SK-N-SH (cell line): ENCODE data around the gene LINS1. TPM values are rescaled to one million over a fixed set of nuclear protein-coding genes. Genes with fewer than 3 reads are reported as not detected.

Source experiments
- CTCF ChIA-PET: fragments of 300-600, 350-600 bp; formaldehyde crosslinking; extraction: SDS; loops from one replicate; lab custom pipeline; 2021; lab: Yijun Ruan, JAX
- POLR2A ChIA-PET: fragments of 350-600 bp; sonication (Branson Sonifier 250); formaldehyde crosslinking; extraction: SDS; loops from one replicate; lab custom pipeline; 2020; ENCODE audit warnings: antibody characterized with exemption, inconsistent platforms; lab: Yijun Ruan, JAX
- DNase-seq: peaks from one replicate; pipeline ENCODE4 v3.0.0; 2012
- H2AFZ ChIP-seq: fragments of 200-600 bp; sonication (generic); 2 replicates; pipeline ENCODE4 v1.8.1; 2016; ENCODE audit warnings: antibody characterized with exemption, mild to moderate bottlenecking, low read depth
- H3F3A ChIP-seq: fragments of 200-600 bp; sonication (generic); replicated peaks from 2 replicates; pipeline ENCODE3; 2016; ENCODE audit warnings: antibody characterized with exemption, mild to moderate bottlenecking; ENCODE audit not compliant: insufficient read depth
- H3K27ac ChIP-seq, 2 experiments: fragments of 200-500 bp in 1 of 2; fragments of 200-600 bp in 1 of 2; sonication (Bioruptor generic) in 1 of 2; sonication (generic), shearing (Covaris generic) in 1 of 2; 2 replicates each; pipeline versions ENCODE4 v1.5.1 to v1.6.1; 2014 to 2016; ENCODE audit warnings: low read depth in 2 of 2, inconsistent platforms in 1 of 2, low read length in 1 of 2, mild to moderate bottlenecking in 1 of 2, mixed read lengths in 1 of 2
- H3K27me3 ChIP-seq: fragments of 200-600 bp; sonication (generic), shearing (Covaris generic); 2 replicates; pipeline ENCODE4 v1.6.1; 2016; ENCODE audit warnings: mixed run types; ENCODE audit not compliant: insufficient read depth
- H3K36me3 ChIP-seq, 2 experiments: fragments of 200-500 bp in 1 of 2; fragments of 200-600 bp in 1 of 2; sonication (Bioruptor generic) in 1 of 2; sonication (generic) in 1 of 2; replicated peaks in 1 of 2; 2 replicates each; pipeline versions ENCODE3 to v1.5.1; 2014 to 2016; ENCODE audit warnings: low read length in 1 of 2, mild to moderate bottlenecking in 1 of 2; ENCODE audit not compliant: insufficient read depth in 2 of 2, control insufficient read depth in 1 of 2
- H3K4me1 ChIP-seq, 2 experiments: fragments of 200-500 bp in 1 of 2; fragments of 200-600 bp in 1 of 2; sonication (Bioruptor generic) in 1 of 2; sonication (generic), shearing (Covaris generic) in 1 of 2; 2 replicates each; pipeline versions ENCODE4 v1.5.1 to v1.6.1; 2014 to 2016; ENCODE audit warnings: low read depth in 1 of 2, low read length in 1 of 2, mixed run types in 1 of 2; ENCODE audit not compliant: insufficient read depth in 2 of 2, control insufficient read depth in 1 of 2
- H3K4me2 ChIP-seq: fragments of 200-600 bp; sonication (generic), shearing (Covaris generic); 2 replicates; pipeline ENCODE4 v1.6.1; 2017; ENCODE audit warnings: mixed run types
- H3K4me3 ChIP-seq, 2 experiments: fragments of 200-500 bp in 1 of 2; fragments of 200-600 bp in 1 of 2; sonication (Bioruptor generic) in 1 of 2; sonication (generic), shearing (Covaris generic) in 1 of 2; 2 replicates each; pipeline versions ENCODE4 v1.5.1 to v1.8.1; 2014 to 2016; ENCODE audit warnings: low read depth in 2 of 2, inconsistent platforms in 1 of 2, low read length in 1 of 2, mild to moderate bottlenecking in 1 of 2, mixed read lengths in 1 of 2, moderate library complexity in 1 of 2
- H3K79me2 ChIP-seq: fragments of 200-600 bp; sonication (generic); 2 replicates; pipeline ENCODE4 v1.8.1; 2017; ENCODE audit warnings: mild to moderate bottlenecking; ENCODE audit not compliant: insufficient read depth
- H3K9ac ChIP-seq: fragments of 200-600 bp; sonication (generic); 2 replicates; pipeline ENCODE4 v1.6.1; 2017; ENCODE audit warnings: mixed run types
- H3K9me2 ChIP-seq: fragments of 200-600 bp; sonication (generic); 2 replicates; pipeline ENCODE4 v1.6.1; 2017; ENCODE audit warnings: mixed run types
- H3K9me3 ChIP-seq: fragments of 200-600 bp; sonication (generic); 2 replicates; pipeline ENCODE4 v1.6.1; 2017; ENCODE audit warnings: mixed run types, mild to moderate bottlenecking, moderate library complexity
- H4K20me1 ChIP-seq: fragments of 200-600 bp; sonication (generic); 2 replicates; pipeline ENCODE4 v1.6.1; 2017; ENCODE audit warnings: mild to moderate bottlenecking, mixed run types; ENCODE audit not compliant: insufficient read depth
- CHD2 ChIP-seq: fragments of 150-350 bp; IDR thresholded peaks from 2 replicates; pipeline ENCODE4 v1.6.1; 2018; ENCODE audit warnings: low read length; ENCODE audit not compliant: partially characterized antibody
- EZH2phosphoT487 ChIP-seq: fragments of 200-600 bp; sonication (generic); IDR thresholded peaks from 2 replicates; pipeline ENCODE4 v1.6.1; 2017; ENCODE audit warnings: low read depth, mixed run types, mild to moderate bottlenecking, antibody characterized with exemption, moderate library complexity, borderline replicate concordance
- FOSL2 ChIP-seq: IDR thresholded peaks from 2 replicates; pipeline ENCODE4 v1.4.0; 2012; ENCODE audit warnings: low read depth, mild to moderate bottlenecking, moderate library complexity, borderline replicate concordance
- GABPA ChIP-seq: IDR thresholded peaks from 2 replicates; pipeline ENCODE4 v1.4.0; 2012; ENCODE audit warnings: low read depth, mild to moderate bottlenecking
- GATA2 ChIP-seq: sonication (generic); formaldehyde crosslinking; IDR thresholded peaks from 2 replicates; pipeline ENCODE4 v1.5.0; 2020; ENCODE audit warnings: mild to moderate bottlenecking, missing genetic modification reagents
- JUND ChIP-seq: IDR thresholded peaks from 2 replicates; pipeline ENCODE4 v1.4.0; 2012
- MXI1 ChIP-seq: IDR thresholded peaks from 2 replicates; pipeline ENCODE4 v1.6.1; 2012; ENCODE audit warnings: mild to moderate bottlenecking, low read depth, low read length, improper control_type of control experiment
- NRF1 ChIP-seq: IDR thresholded peaks from 2 replicates; pipeline ENCODE4 v1.6.1; 2012; ENCODE audit warnings: low read depth, mild to moderate bottlenecking, low read length
- RCOR1 ChIP-seq: fragments of 150-350 bp; IDR thresholded peaks from 2 replicates; pipeline ENCODE4 v1.6.1; 2017; ENCODE audit warnings: antibody characterized with exemption, low read length
- RFX5 ChIP-seq: IDR thresholded peaks from 2 replicates; pipeline ENCODE4 v1.6.1; 2012; ENCODE audit warnings: mild to moderate bottlenecking, improper control_type of control experiment, low read length
- SMC3 ChIP-seq: IDR thresholded peaks from 2 replicates; pipeline ENCODE4 v1.6.1; 2012; ENCODE audit warnings: low read depth, low read length, improper control_type of control experiment
- TAF1 ChIP-seq: IDR thresholded peaks from 2 replicates; pipeline ENCODE4 v1.6.1; 2012; ENCODE audit warnings: low read depth, mild to moderate bottlenecking, low read length, moderate library complexity, borderline replicate concordance
- TEAD4 ChIP-seq: IDR thresholded peaks from 2 replicates; pipeline ENCODE4 v1.4.0; 2012; ENCODE audit warnings: mild to moderate bottlenecking, borderline replicate concordance; ENCODE audit not compliant: insufficient read depth
- YY1 ChIP-seq: IDR thresholded peaks from 2 replicates; pipeline ENCODE4 v1.4.0; 2012; ENCODE audit warnings: low read depth, mild to moderate bottlenecking
- WGBS: methylation state at CpG from one replicate; pipeline ENCODE4 v1.1.6; 2017; ENCODE audit warnings: low lambda C conversion rate; 5-methylcytosine and 5-hydroxymethylcytosine counted together
- polyA plus RNA-seq, 3 experiments: library from polyadenylated mRNA; depleted of rRNA; stranded (reverse); fragments of >200 nt; gene quantifications; 2 replicates each; pipeline ENCODE4 v1.2.3, GENCODE V29; 2012
- TF ChIP-seq, protein P1 (sequence below): IDR thresholded peaks from 2 replicates; pipeline ENCODE4 v1.4.0; 2012; ENCODE audit warnings: low read depth, borderline replicate concordance
- TF ChIP-seq, protein P2 (sequence below): IDR thresholded peaks from 2 replicates; pipeline ENCODE4 v1.4.0; 2012; ENCODE audit warnings: low read depth
- TF ChIP-seq, protein P3 (sequence below): IDR thresholded peaks from 2 replicates; pipeline ENCODE4 v1.4.0; 2012; ENCODE audit warnings: low read depth, borderline replicate concordance
- TF ChIP-seq, protein P4 (sequence below): fragments of 150-350 bp; IDR thresholded peaks from 2 replicates; pipeline ENCODE4 v1.6.1; 2016; ENCODE audit warnings: mild to moderate bottlenecking, low read depth, low read length
- TF ChIP-seq, protein P5 (sequence below): fragments of 150-350 bp; IDR thresholded peaks from 2 replicates; pipeline ENCODE4 v1.6.1; 2017; ENCODE audit warnings: antibody characterized with exemption, low read length, low read depth, borderline replicate concordance

The LINS1 gene
- polyA plus RNA-seq, 1 of the 3 experiments (the other 2 are of a cell fraction) = 5.0 TPM

DNA sequence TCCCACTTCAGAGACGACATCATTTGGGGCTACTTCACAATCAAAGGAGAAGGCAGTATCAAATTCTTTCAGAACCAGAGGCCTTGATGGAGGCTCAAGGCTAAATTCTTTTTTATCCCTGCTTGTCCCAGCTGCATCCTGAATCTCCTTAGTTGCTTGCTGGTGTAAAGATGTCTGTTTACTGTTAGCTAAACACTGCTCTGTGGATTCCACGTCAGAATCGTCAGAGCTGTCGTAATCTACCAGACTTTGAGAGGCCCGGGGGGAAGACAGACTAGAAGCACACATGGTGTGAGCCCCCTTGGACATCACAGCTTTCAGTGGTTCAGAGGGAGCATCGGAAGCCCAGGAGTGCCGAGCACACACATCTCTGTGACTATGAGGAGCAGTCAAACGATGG is 32.6 kb downstream of the LINS1 start:
- H3K4me3 ChIP-seq = no peak overlapping the region
- H3K27ac ChIP-seq = no peak overlapping the region
- peaks cover 21 to 50% of the 10 kb centered on the region in 2 experiments for H3K36me3 ChIP-seq
- H3K9me2 ChIP-seq = no peaks in the 10 kb centered on the region
- ChIA-PET CTCF (interaction anchor here (1.3 to 10.9 kb wide), 3 partner anchors 221 to 641 kb away, joined by 3 to 130 read pairs (median 11); no protein-coding TSS in a partner anchor), POLR2A (no interaction called here)
- H2AFZ ChIP-seq = no peak overlapping the region
- peaks cover 3% of the 10 kb centered on the region for H3F3A ChIP-seq
- no peaks in the 10 kb centered on the region for H3K9me3 ChIP-seq
- DNase-seq = no peak
- H3K4me2 ChIP-seq = no peak overlapping the region
- no peak overlapping the region for H3K9ac ChIP-seq
- no peaks in the 10 kb centered on the region for H3K79me2 ChIP-seq
- H3K4me1 ChIP-seq = no peaks in the 10 kb centered on the region
- no peak for TF ChIP-seq MXI1
- no peak for TF ChIP-seq GATA2 (CRISPR knock-in tag)
- TF ChIP-seq TEAD4 = no peak
- TF ChIP-seq YY1 = no peak
- TF ChIP-seq, protein P1, sequence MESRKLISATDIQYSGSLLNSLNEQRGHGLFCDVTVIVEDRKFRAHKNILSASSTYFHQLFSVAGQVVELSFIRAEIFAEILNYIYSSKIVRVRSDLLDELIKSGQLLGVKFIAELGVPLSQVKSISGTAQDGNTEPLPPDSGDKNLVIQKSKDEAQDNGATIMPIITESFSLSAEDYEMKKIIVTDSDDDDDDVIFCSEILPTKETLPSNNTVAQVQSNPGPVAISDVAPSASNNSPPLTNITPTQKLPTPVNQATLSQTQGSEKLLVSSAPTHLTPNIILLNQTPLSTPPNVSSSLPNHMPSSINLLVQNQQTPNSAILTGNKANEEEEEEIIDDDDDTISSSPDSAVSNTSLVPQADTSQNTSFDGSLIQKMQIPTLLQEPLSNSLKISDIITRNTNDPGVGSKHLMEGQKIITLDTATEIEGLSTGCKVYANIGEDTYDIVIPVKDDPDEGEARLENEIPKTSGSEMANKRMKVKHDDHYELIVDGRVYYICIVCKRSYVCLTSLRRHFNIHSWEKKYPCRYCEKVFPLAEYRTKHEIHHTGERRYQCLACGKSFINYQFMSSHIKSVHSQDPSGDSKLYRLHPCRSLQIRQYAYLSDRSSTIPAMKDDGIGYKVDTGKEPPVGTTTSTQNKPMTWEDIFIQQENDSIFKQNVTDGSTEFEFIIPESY = no peak
- TF ChIP-seq, protein P2, sequence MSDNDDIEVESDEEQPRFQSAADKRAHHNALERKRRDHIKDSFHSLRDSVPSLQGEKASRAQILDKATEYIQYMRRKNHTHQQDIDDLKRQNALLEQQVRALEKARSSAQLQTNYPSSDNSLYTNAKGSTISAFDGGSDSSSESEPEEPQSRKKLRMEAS = no peak
- no peak for TF ChIP-seq EZH2phosphoT487
- TF ChIP-seq JUND = no peak
- TF ChIP-seq, protein P3, sequence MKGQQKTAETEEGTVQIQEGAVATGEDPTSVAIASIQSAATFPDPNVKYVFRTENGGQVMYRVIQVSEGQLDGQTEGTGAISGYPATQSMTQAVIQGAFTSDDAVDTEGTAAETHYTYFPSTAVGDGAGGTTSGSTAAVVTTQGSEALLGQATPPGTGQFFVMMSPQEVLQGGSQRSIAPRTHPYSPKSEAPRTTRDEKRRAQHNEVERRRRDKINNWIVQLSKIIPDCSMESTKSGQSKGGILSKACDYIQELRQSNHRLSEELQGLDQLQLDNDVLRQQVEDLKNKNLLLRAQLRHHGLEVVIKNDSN = no peak
- TF ChIP-seq, protein P4, sequence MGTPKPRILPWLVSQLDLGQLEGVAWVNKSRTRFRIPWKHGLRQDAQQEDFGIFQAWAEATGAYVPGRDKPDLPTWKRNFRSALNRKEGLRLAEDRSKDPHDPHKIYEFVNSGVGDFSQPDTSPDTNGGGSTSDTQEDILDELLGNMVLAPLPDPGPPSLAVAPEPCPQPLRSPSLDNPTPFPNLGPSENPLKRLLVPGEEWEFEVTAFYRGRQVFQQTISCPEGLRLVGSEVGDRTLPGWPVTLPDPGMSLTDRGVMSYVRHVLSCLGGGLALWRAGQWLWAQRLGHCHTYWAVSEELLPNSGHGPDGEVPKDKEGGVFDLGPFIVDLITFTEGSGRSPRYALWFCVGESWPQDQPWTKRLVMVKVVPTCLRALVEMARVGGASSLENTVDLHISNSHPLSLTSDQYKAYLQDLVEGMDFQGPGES = no peak
- TF ChIP-seq RFX5 = no peak
- no peak for TF ChIP-seq FOSL2
- no peaks in the 10 kb centered on the region for H4K20me1 ChIP-seq
- no peaks in the 10 kb centered on the region for H3K27me3 ChIP-seq
- 76% methylated on average over 8 of the region's 8 CpGs for WGBS

DNA sequence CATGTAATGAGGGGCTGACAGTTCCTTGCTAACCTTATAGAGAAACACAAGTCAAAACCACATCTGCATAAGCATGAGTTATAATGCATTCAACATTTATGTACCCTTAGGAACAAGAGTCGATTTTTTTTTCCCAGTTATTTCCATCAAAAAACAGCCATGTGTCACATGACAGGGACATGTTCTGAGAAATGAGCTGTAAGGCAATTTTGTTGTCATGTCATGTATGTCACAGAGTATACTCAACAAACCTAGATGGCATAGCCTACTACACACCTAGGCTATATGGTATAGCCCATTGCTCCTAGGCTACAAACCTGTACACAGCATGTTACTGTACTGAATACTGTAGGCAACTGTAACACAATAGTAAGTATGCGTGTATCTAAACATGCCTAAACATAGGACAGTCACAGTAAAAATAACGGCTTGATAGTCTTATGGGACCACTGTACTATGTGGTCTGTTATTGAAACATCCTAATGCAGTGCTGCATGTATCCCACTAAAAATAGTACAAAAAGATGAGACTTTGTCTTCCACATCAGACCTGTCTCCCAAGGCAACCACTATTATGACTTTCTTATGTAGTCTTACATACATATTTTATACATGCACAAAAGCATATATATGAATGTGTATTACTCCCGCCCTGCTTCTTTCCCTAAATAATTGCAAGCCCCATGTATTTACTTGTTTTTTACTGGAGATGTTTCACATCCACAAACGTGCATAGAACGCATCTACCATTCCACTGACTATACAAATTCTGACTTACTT is 34.9 kb downstream of the LINS1 start:
- Histone ChIP-seq H3K79me2 (no peaks in the 10 kb centered on the region), H3K4me3 (no peak overlapping the region), H3K36me3 (peaks cover 12 to 35% of the 10 kb centered on the region in 2 experiments), H3K27me3 (no peaks in the 10 kb centered on the region), H2AFZ (no peak overlapping the region), H3F3A (no peaks in the 10 kb centered on the region), H3K4me2 (no peak overlapping the region), H3K9ac (no peak overlapping the region), H3K4me1 (no peaks in the 10 kb centered on the region), H3K9me2 (no peaks in the 10 kb centered on the region), H3K9me3 (no peaks in the 10 kb centered on the region), H4K20me1 (no peaks in the 10 kb centered on the region), H3K27ac (no peak overlapping the region)
- ChIA-PET CTCF (interaction anchor here (1.5 to 10.9 kb wide), 2 partner anchors 219 to 225 kb away, joined by 3 to 130 read pairs; no protein-coding TSS in a partner anchor), POLR2A (no interaction called here)
- DNase-seq = no peak
- 94% methylated on average over 6 of the region's 6 CpGs for WGBS
- TF ChIP-seq, protein P5, sequence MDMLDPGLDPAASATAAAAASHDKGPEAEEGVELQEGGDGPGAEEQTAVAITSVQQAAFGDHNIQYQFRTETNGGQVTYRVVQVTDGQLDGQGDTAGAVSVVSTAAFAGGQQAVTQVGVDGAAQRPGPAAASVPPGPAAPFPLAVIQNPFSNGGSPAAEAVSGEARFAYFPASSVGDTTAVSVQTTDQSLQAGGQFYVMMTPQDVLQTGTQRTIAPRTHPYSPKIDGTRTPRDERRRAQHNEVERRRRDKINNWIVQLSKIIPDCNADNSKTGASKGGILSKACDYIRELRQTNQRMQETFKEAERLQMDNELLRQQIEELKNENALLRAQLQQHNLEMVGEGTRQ = no peak
- TF ChIP-seq FOSL2 (no peak), CHD2 (no peak), RCOR1 (no peak), SMC3 (no peak), TAF1 (no peak), GABPA (no peak), NRF1 (no peak), YY1 (no peak), JUND (no peak)
